ENCODE data around the gene SERPINA1. TPM values are rescaled to one million over a fixed set of nuclear protein-coding genes. Genes with fewer than 3 reads are reported as not detected.
"Not testable (repeated sequence)": the region's sequence is repeated elsewhere in the genome, so short reads cannot be mapped to it uniquely, and the experiment has no call there.

The SERPINA1 gene
- total RNA-seq, 1 donor from 2014 or later: 4.4 TPM

GRCh38 chr14:94423453-94424056 lies 35.2 kb upstream of the SERPINA1 start:
- Histone ChIP-seq H3K4me1 (no peaks in the 10 kb centered on the region), H3K27ac (replicated peaks) (no peak overlapping the region), H3K27me3 (ENCODE audit: low read depth) (peaks cover 92% of the 10 kb centered on the region), H3K9me3 (replicated peaks) (no peaks in the 10 kb centered on the region), H3K36me3 (no peaks in the 10 kb centered on the region), H3K4me3 (no peak overlapping the region)
- intact Hi-C loops (cut with micrococcal nuclease): no loop called here
- peak; percentile 69 for TF ChIP-seq CTCF (IDR thresholded peaks at IDR 0.05; ENCODE audit: borderline replicate concordance)
- DNase-seq: peak; percentile 55

GRCh38 chr14:94421316-94421715 lies 32.9 kb upstream of the SERPINA1 start:
- intact Hi-C loops (cut with micrococcal nuclease): no loop called here
- H3K4me1 ChIP-seq: no peaks in the 10 kb centered on the region
- no peak overlapping the region for H3K27ac ChIP-seq (replicated peaks)
- H3K36me3 ChIP-seq: no peaks in the 10 kb centered on the region
- no peak for DNase-seq
- no peak overlapping the region for H3K4me3 ChIP-seq
- no peaks in the 10 kb centered on the region for H3K9me3 ChIP-seq (replicated peaks)
- peaks cover 81% of the 10 kb centered on the region for H3K27me3 ChIP-seq (ENCODE audit: low read depth)
- TF ChIP-seq CTCF (IDR thresholded peaks at IDR 0.05; ENCODE audit: borderline replicate concordance): no peak

GRCh38 chr14:94417497-94418205 lies 29.2 kb upstream of the SERPINA1 start:
- H3K4me3 ChIP-seq; H3K4me1 ChIP-seq; H3K27ac ChIP-seq (replicated peaks); intact Hi-C loops (cut with micrococcal nuclease); H3K9me3 ChIP-seq (replicated peaks); H3K36me3 ChIP-seq; DNase-seq: not testable (repeated sequence)
- peaks cover 67% of the 10 kb centered on the region for H3K27me3 ChIP-seq (ENCODE audit: low read depth)

DNA sequence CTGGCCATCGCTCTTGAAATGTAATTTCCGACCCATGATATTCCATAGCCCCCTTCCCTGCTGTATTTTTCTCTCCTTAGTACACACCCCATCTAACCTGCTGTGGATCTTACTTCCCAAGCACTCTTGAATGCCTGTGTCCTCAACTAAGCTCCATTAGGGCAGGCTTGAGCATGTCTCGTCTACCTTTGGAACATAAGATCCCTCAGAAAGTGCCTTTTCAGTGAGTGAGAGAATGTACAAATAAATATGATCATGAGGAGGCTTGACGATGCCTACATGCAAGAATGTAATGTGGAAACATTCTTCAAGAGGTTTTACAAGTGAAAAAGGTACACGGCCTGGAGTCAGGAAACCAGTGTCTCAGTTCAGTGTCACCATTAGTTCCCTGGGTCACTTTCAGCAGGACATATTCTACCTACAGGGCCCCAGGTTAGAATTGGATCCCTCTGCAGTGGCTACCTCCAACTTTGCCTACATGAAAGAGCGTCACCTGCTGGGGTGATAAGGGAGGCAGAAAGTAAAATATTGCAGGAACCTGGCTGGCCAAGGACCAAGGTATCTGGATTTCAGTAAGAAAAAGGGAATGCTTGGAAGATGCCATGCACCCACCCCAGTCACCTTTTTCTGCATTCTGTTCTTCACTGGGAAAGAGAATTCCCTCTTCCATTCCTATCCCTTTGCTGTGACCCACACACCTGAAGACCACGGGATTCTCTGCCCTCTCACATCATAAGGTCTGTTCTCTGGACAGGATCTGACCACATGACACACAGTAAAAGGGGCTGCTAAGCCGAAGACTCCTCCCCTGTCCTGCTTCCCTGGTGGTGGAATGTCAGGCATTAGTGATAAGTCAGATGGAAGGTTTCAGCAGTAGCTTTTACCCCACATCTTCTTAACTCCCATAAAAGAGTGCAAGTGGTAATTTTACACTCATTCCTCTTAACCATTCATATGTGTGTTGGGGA lies 24.6 kb upstream of the SERPINA1 start:
- intact Hi-C loops (cut with micrococcal nuclease): no loop called here
- Histone ChIP-seq H3K4me1 (no peaks in the 10 kb centered on the region), H3K36me3 (no peaks in the 10 kb centered on the region), H3K9me3 (replicated peaks) (peaks cover 20% of the 10 kb centered on the region), H3K27ac (replicated peaks) (no peak overlapping the region), H3K27me3 (ENCODE audit: low read depth) (peaks cover 62% of the 10 kb centered on the region), H3K4me3 (no peak overlapping the region)
- DNase-seq: no peak
- TF ChIP-seq CTCF (IDR thresholded peaks at IDR 0.05; ENCODE audit: borderline replicate concordance): no peak

GRCh38 chr14:94411638-94412037 lies 23.2 kb upstream of the SERPINA1 start:
- Histone ChIP-seq H3K9me3 (replicated peaks) (peaks cover 33% of the 10 kb centered on the region), H3K4me1 (no peaks in the 10 kb centered on the region), H3K27ac (replicated peaks) (no peak overlapping the region), H3K4me3 (no peak overlapping the region), H3K36me3 (no peaks in the 10 kb centered on the region), H3K27me3 (ENCODE audit: low read depth) (peaks cover 58% of the 10 kb centered on the region)
- intact Hi-C loops (cut with micrococcal nuclease): no loop called here
- no peak for DNase-seq
- TF ChIP-seq CTCF (IDR thresholded peaks at IDR 0.05; ENCODE audit: borderline replicate concordance): no peak

DNA sequence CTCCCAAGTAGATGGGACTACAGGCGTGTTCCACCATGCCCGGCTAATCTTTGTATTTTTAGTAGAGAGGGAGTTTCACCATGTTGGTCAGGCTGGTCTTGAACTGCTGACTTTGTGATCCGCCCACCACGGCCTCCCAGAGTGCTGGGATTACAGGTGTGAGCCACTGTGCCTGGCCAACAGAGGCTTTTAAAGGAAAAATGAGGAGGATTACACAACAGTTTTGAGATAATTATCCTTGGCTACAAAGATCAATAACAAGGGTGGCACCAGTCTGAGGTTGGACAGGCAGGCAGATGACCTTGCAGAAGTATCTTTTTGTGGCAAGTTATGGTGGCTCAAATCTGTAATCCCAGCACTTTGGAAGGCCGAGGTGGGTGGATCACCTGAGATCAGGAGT lies 21.0 kb upstream of the SERPINA1 start:
- H3K4me1 ChIP-seq; H3K4me3 ChIP-seq; intact Hi-C loops (cut with micrococcal nuclease); H3K36me3 ChIP-seq; DNase-seq; H3K27ac ChIP-seq (replicated peaks): not testable (repeated sequence)
- Histone ChIP-seq H3K9me3 (replicated peaks) (peaks cover 45% of the 10 kb centered on the region), H3K27me3 (ENCODE audit: low read depth) (peaks cover 62% of the 10 kb centered on the region)

Data from left ventricle myocardium inferior (tissue), 1 donor.